GM19455 (cell line): ENCODE measurements around the gene SEMA4D.

Experiments
- ATAC-seq: cut with Tn5 transposase; IDR thresholded peaks from one replicate; pipeline ENCODE4 v1.9.1; 2021; ENCODE audit not compliant: unreplicated experiment

Gene SEMA4D

GRCh38 chr9:89448381-89448780, 49.5 kb downstream of the SEMA4D start:
- no peak for ATAC-seq

DNA sequence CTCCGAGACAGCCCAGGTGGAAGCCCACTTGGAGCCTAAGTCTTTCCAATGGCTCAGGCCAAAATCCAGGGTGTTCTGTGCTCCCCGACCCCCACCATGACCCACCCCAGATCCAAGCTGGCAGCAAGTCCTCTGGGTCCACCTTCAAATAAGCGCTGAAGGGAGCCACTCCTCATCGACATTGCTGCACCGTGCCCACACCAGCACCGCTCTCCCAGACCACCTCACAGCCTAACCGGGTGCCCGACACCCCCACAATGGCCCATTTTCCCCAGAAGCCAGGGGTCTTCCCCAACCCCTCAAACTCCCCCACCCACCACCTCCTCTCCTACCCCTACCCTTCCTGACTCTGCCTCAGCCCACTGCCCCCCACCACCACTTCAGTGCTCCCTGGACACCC, 50.5 kb downstream of the SEMA4D start:
- no peak for ATAC-seq

DNA sequence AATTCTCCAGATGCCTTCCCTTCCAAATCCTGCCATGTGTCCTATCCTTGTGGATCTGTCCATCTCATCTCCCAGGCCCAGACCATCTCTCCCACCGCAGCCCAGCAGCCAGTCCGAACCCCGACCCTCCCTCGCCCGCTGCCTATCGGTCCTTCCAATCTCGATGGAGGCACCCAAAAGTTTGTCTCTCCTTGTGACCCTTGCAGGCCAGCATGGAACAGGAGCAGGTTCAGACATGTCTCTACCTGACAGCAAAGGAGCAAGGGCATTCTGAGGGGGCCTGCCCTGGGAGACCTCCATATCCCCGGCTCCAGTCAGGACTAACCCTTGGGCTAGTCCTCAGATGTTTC, 51.0 kb downstream of the SEMA4D start:
- ATAC-seq = no peak

DNA sequence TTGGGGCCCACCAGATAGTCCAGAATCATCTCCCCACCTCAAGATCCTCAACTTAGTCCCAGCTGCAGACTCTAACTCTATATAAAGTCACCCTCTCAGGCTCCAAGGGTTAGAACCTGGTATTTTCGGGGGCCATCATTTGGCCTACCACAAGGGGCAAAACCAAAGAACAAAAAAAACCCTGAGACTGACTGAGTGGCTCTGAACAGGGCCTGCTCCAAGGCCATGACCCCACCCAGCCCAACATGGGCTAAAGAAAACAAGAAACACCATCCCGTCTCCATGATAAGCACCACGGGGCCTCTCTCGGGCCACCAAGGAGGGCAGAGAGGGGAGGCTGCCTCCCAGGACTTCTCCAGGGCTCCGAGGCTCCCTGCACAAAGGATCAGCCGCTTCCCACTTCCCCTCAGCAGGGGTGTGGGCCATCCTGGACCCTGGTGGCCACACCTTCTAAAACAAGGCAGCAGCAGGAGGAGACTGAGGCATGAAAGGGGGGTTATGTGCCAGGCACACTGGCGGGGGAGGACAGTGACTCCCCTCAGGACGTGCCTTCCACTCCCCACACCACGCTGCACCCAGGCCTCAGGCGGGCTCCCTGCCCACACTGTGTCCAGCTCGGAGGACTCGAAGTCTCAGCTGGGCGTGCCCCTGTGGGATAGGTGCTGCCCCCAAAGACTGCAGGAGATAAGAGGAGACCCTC, 51.5 kb downstream of the SEMA4D start:
- ATAC-seq = no peak

DNA sequence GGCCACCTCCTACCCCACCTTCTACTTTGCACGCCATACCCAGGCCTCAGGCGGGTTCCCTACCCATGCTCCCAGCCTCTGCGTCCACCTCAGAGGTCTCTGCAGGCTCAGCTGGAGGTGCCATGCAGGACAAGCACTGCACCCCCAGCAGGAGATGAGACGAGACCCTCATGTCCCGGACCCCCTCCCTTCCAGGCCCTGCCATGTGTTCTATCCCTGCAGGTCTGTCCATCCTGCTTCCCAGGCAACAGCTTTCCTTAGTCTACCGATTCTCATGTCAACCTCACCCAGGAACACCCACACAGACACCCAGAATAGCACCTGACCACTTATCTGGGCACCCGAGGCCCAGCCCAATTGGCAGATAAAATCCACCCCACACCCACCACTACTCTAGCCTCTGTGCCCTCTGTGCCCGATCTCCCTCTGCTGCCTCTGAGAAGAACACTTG, 52.1 kb downstream of the SEMA4D start:
- ATAC-seq = no peak

DNA sequence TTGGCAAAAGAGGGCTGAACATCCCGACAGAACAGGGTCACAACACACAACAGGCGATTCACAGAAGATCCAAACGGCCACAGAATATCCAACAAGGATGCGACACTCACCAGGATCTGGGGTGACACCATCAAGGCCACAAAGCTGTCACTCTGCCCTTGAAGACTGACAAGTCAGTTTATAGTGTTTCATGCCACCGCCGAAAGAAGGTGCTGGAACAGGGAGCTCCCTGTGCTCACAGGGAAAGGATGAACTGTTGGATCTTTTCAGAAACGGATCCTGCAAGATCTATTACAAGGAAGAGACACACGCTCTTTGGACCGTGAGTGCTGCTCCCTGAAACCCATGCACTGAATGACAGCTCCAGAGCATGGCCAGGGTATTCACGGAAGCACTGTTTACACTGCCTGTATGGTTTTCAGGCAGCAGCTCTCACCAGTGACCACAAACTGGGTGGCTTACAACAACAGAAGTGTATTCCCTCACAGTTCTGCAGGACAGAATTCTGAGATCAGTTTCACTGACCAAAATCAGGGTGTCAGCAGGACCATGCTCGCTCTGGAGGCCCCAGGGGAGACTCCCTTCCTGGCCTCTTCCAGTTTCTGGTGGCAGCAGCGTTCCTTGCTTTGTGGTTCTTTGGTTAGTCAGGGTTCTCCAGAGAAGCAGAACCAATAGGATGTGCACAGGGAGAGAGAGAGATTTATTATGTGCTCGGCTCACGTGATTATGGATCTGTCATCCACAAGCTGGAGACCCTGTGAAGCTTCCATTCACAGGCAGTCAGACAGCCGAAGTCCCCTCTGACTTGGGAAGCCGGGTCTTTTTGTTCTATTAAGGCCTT, 52.8 kb downstream of the SEMA4D start:
- no peak for ATAC-seq

DNA sequence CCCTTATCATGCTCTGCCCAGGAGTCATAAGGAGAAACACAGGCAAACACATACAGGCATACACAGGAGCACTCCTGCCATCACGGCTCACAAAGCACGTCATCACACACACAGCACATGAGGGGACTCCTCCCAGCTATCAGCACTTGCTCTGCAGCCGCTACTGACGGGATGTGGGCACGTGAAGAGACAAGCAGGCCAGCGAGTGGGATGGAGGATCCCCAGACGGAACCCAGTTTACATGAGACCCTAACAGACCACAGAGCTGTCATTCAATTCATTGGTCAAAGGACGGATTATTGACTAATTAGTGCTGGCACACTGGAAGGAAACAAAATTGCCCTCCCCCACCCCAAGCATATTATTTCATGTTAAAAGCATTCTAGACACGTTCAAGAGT, 53.6 kb downstream of the SEMA4D start:
- ATAC-seq = no peak

GRCh38 chr9:89442981-89443814, 54.7 kb downstream of the SEMA4D start:
- no peak for ATAC-seq

DNA sequence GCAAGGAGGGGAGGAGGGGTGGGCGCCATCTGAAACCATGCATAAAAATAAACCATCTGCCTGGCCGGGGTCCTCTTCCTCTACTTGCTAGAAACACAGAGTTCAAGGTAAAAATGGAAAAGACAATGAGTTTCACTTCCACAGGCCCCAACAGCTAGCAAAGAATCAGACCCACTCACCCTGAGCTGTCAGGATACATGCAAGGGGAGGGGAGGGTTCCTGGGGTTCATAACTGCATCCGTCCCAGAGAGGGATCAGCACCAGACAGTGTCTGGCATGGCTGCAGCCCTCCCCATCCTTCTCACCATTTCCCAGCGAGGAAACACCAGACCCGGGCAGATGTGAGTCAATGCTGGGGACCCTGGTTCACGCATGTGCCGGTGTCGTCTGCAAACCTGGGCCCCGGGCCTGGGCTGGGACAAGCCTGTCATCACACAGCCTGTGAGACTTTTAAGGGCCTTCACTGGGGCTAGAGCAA, 55.4 kb downstream of the SEMA4D start:
- ATAC-seq = no peak

- no peak for ATAC-seq
These were observed 55.9 kb downstream of the SEMA4D start for GRCh38 chr9:89441986-89442385.

GRCh38 chr9:89441655-89441970, 56.3 kb downstream of the SEMA4D start:
- no peak for ATAC-seq

DNA sequence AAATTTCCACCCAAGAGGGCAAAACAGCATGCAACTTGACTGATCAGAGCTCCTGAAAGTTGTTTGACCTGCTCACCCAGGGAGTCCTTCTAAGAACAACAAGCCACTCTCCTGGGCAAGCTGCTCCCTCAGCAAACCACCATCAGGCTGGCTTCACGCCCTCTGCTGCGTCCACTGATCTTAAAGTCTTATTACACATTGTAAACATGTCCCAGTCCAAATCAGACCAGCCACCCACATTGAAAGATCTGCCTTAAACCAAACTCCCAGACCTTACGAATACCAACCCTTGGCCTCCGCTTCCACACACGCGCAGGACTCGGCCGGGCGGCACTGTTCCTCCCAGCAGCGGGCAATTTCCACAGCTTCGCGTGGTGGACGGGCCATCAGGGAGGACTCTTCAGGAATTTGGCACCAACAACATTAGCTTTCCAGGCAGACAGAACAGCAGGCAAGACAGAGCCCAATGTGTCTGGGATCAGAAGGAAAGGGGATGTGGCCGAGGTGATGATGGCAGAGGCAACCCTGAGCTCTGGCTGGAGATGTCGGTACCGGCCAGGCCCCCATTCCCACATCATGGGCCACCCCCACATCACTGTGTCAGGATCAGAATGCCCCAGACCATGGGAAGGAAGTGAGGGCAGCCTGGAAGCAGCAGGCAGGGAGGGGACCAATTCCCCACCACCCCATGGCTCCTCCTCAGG, 56.8 kb downstream of the SEMA4D start:
- no peak for ATAC-seq

- no peak for ATAC-seq
These were observed 57.4 kb downstream of the SEMA4D start for GRCh38 chr9:89440548-89440947.

GRCh38 chr9:89440046-89440445, 57.9 kb downstream of the SEMA4D start:
- ATAC-seq = no peak

GRCh38 chr9:89439571-89439970, 58.3 kb downstream of the SEMA4D start:
- ATAC-seq = no peak

- ATAC-seq = no peak
These were observed 59.7 kb downstream of the SEMA4D start for GRCh38 chr9:89438194-89438593.

- ATAC-seq = no peak
These were observed 60.1 kb downstream of the SEMA4D start for GRCh38 chr9:89437772-89438171.

GRCh38 chr9:89436963-89437625, 60.8 kb downstream of the SEMA4D start:
- ATAC-seq = no peak

- no peak for ATAC-seq
These were observed 61.6 kb downstream of the SEMA4D start for GRCh38 chr9:89436326-89436725.

- ATAC-seq = no peak
These were observed 62.7 kb downstream of the SEMA4D start for GRCh38 chr9:89435071-89435823.
